Measurements from ENCODE around the gene EHF. TPM values are rescaled to one million over a fixed set of nuclear protein-coding genes. Genes with fewer than 3 reads are reported as not detected.
A peak's percentile ranks its signal among the peaks of the same experiment; 100 is the strongest.

EHF gene
- total and polyA plus RNA-seq, 12 donors: 0.11 to 6.8 (median 0.76) TPM

GRCh38 chr11:34633640-34633989, 12.7 kb downstream of the EHF start:
- peaks cover 22 to 28% of the 10 kb centered on the region in 2 donors for H3K4me1 ChIP-seq (replicated peaks in 1 of 2)
- H3K36me3 ChIP-seq (replicated peaks in 1 of 2): no peaks in the 10 kb centered on the region
- TF ChIP-seq POLR2A (IDR thresholded peaks at IDR 0.05): no peak
- TF ChIP-seq CTCF (IDR thresholded peaks at IDR 0.05): no peak
- H3K27ac ChIP-seq: peak overlapping the region in 3 of 5 donors; percentile 15 to 75 (median 29)
- intact Hi-C loops (cut with DNase I): no loop called here
- H3K4me3 ChIP-seq: no peak overlapping the region
- H3K27me3 ChIP-seq: no peaks in the 10 kb centered on the region
- no peak for DNase-seq
- no peaks in the 10 kb centered on the region for H3K9me3 ChIP-seq (replicated peaks in 1 of 3)

- no peaks in the 10 kb centered on the region for H3K9me3 ChIP-seq (replicated peaks in 1 of 3)
- TF ChIP-seq CTCF (IDR thresholded peaks at IDR 0.05) (peak in 2 of 6 experiments; percentile 6 to 23), POLR2A (IDR thresholded peaks at IDR 0.05) (no peak)
- no peak for DNase-seq
- H3K27ac ChIP-seq: peak overlapping the region; percentile 10 to 75 (median 29)
- H3K36me3 ChIP-seq (replicated peaks in 1 of 2): no peaks in the 10 kb centered on the region
- no peaks in the 10 kb centered on the region for H3K27me3 ChIP-seq
- intact Hi-C loops (cut with DNase I): no loop called here
- no peak overlapping the region for H3K4me3 ChIP-seq
- peaks cover 22 to 28% of the 10 kb centered on the region in 2 donors for H3K4me1 ChIP-seq (replicated peaks in 1 of 2)
- 45 to 60% (median 49%) methylated on average over 5 of the region's 5 CpGs for WGBS, 4 donors
Observed at GRCh38 chr11:34633990-34634693, 13.2 kb downstream of the EHF start.

GRCh38 chr11:34634694-34635062, 13.8 kb downstream of the EHF start:
- peak in 2 of 7 donors; percentile 32 to 33 for DNase-seq
- intact Hi-C loops (cut with DNase I): no loop called here
- peak overlapping the region in 2 of 5 donors; percentile 1 to 75 for H3K27ac ChIP-seq
- TF ChIP-seq CTCF (IDR thresholded peaks at IDR 0.05) (no peak), POLR2A (IDR thresholded peaks at IDR 0.05) (no peak)
- no peaks in the 10 kb centered on the region for H3K36me3 ChIP-seq (replicated peaks in 1 of 2)
- H3K9me3 ChIP-seq (replicated peaks in 1 of 3): no peaks in the 10 kb centered on the region
- peaks cover 22 to 28% of the 10 kb centered on the region in 2 donors for H3K4me1 ChIP-seq (replicated peaks in 1 of 2)
- whole genome bisulfite sequencing, 4 donors: 67 to 87% (median 82%) methylated on average over 2 of the region's 2 CpGs
- H3K27me3 ChIP-seq: no peaks in the 10 kb centered on the region
- no peak overlapping the region for H3K4me3 ChIP-seq

- Histone ChIP-seq H3K27me3 (no peaks in the 10 kb centered on the region), H3K4me1 (replicated peaks in 1 of 2) (peaks cover 28 to 31% of the 10 kb centered on the region in 2 donors), H3K27ac (no peak overlapping the region), H3K36me3 (replicated peaks in 1 of 2) (no peaks in the 10 kb centered on the region), H3K9me3 (replicated peaks in 1 of 3) (no peaks in the 10 kb centered on the region), H3K4me3 (no peak overlapping the region)
- WGBS, 4 donors: 97 to 100% (median 97%) methylated on average over 1 of the region's 1 CpG
- DNase-seq: no peak
- no peak for TF ChIP-seq CTCF (IDR thresholded peaks at IDR 0.05)
- no peak for TF ChIP-seq POLR2A (IDR thresholded peaks at IDR 0.05)
- intact Hi-C loops (cut with DNase I): no loop called here
Observed at GRCh38 chr11:34636127-34636526, 15.2 kb downstream of the EHF start.
